Fibroblast of skin of left biceps (primary cell): ENCODE data around the gene ALDH8A1.

ENCODE experiments used
- DNase-seq, 2 experiments: peaks; one replicate each; pipeline ENCODE4 v3.0.0-alpha.2; 2013; ENCODE audit warnings: low read depth in 2 of 2

The ALDH8A1 gene

DNA sequence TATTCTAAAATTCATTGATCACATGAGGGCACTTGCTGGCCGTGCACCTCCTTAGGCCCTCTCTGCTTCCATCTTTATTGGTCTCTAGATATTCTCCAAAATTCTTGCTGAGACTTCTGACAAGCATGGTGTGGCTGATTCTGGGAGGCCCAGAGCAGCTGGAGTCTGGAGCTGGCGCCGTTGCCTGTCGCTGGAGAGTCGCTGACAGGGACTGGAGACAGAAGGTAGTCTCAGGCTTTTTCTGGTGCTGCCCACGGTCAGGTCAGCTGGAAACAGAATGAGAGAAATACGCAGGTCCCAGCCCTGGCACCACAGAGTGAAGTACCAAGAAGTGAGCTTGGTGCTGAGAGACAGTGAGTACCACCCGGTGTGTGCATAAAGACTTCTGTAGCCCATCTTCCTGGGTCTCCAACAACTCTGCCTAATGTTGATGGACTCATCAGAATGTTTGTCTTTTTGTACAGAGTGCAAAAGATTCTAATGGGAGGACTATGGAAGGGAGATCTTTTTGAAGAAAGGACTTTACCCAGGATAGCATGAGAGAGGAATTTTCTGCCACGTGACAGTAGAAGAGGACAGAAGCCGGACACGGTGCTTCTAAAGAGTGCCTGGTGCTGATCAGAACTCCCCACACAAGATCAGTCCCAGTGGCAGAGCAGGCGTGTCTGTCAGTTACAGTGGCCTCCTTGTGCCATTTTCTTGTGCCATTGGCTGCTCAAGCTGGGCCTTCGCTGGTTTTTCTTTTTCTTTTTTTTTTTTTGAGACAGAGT lies 1.8 kb upstream of the ALDH8A1 start:
- no peak for DNase-seq

DNA sequence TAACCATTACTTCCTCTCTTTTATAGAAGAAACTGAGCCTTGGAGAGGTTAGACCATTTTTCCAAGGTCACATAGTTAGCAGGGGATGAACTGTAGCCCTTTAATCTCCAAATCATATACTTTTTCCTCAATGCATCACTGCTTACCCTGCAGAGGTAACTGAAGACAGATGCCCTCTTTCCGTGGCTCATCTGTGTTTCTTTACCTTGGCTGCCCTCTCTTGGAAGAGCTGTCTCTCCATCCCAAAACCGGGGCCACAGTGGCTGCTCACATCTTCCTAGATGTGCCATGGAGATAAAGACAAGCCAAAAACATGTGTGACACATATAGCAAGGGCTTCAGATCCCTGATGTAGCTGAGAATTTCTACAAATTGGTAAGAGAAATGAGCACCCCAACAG lies 581 bp upstream of the ALDH8A1 start:
- DNase-seq, result no peak

DNA sequence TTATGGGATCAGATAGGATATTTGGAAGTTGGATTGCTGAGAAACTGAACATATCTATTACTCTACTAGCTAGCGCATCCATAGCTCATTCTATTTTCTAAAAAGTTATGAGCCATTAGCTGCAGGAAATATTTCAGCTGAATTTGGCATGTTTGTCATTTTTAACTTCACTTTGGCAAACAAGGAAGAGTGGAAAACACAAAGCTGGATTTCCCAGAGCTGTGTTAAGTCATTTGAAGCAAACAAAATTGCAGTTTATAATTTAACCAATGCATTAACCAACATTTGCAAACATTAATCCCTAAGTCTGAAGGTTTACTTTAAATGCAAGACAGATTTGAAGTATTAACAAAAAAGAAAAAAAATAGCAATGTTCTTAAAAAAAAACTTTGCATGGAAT lies 1.2 kb downstream of the ALDH8A1 start:
- no peak for DNase-seq

DNA sequence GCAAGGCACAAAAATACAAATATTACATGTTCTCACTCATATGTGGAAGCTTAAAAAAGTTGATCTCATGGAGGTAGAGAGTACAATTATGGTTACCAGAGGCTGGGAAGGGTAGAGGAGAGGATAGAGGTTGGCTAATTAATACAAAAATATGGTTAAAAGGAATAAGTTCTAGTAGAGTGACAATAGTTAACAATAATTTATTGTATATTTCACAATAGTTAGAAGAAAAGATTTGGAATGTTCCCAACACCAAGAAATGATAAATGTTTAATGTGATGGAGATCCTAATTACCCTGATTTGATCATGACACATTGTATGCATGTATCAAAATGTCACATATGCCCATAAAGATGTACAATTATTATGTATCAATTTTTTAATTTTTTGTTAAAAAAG lies 1.8 kb downstream of the ALDH8A1 start:
- no peak for DNase-seq

DNA sequence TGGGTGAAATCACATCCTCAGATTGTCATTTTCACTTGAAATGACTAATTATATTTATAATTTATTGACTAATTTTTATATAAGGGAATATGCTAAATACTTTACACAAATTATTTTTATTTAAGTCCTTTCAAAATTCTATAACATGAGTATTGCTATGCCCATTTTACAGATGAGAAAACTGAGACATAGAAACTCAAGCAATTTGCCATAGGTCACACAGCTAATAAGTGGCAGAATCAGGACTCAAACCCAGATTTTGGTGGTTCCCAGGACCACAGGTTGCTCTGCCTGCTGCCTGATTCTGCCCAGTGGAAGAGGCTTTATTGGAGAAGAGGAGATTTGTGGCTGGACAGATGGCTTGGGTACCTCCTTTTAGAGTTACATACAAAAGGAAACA lies 4.9 kb downstream of the ALDH8A1 start:
- DNase-seq, result no peak

DNA sequence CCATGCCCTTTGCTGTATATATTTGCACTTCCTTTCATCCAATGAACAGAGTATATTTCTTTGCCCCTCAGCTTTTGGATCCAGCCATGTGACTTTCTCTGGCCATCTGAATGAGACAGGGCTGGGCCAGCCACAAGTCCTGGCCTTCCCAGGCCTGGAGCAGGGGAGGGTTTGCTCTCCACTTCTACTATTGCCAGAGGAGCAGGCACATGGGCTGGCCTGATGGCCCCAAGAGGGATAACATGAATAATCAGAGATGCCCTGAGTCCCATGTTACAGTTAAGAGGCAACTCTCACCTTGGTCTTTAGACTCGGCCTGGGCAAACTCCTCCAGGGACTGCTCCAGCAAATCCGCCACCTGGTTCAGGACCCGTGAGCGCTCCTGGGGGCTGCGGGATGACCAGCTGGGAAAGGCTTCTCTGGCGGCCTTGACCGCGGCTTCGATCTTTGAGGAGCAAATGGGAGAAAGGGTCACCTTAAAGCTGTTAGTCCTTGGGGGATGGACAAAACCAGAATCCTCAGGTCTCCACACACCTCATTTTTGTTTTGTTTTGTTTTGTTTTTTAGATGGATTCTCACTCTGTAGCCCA lies 6.3 kb downstream of the ALDH8A1 start:
- no peak for DNase-seq

DNA sequence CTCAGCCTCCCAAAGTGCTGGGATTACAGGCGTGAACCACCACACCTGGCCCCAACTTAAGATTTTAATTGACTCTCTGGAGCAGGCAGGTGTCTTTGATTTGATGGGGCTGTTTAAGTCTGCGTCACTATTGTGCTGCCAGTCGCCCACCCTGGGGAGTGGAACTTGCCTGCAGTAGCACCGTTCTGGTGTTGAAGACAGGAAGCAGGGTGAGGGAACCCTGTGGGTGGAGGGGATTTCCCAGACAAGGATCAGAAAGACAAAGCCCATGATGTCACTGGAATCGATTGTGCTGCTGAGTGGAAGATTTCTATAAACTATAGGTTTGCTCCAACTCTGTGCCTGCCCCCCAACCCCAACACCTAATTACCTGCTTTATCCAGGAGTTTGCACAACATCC lies 11.0 kb downstream of the ALDH8A1 start:
- no peak for DNase-seq

DNA sequence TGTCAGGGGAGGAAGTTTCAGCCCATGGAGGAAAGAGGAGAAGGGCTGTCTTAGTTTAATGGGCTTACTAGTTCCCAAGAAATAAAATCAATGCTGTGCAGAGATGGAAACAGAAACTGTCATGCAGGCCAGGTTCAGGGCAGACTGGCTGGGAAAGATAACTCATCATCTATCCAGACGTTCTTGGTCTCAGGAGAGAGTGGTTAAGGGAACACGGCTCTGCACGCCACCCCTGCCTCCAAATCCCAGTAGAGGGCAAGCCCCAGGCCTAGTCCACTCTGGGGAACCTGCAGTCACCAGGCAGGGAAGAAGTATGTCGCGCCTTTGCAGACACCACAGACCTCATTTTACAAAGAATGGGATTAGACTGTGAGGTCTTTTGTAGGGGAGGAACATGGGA lies 12.5 kb downstream of the ALDH8A1 start:
- DNase-seq, result no peak

DNA sequence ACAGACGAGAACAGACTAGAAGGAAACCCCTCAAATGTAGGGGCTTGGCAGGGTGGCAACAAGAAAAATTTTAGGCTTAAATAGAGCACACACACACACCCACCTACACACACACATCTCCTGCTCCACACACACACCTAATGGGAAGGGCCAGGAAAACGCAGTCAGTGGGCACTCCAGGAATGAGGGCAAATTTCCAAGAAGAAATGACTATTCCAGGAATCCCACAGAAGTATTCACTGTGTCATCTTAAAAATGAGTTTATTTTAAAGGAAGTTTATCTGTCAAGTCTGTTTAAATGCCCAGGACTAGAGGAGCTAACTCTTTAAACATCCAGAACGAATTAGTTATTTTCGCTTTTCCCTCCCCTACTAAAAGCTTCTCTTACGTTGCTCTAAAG lies 13.0 kb downstream of the ALDH8A1 start:
- DNase-seq, result peak; percentile 64 to 66

DNA sequence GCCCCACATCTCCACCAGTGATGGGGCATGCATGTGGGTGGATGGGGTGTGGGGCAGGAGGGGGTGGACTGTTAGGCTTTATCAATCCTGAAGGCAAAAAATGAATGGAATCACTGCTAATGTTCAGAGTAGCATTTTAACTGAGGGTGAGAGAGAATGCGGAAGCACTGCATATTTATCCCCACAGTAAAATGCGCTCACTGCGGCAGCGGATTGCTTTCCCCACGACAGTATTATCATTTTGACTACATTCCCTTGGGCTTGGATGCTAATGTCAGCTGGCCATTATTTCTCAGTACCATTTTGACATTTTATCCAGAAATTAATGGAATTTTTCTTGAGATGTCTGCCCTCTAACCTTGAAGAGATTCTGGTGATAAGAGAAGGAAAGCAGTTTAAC lies 13.4 kb downstream of the ALDH8A1 start:
- no peak for DNase-seq

DNA sequence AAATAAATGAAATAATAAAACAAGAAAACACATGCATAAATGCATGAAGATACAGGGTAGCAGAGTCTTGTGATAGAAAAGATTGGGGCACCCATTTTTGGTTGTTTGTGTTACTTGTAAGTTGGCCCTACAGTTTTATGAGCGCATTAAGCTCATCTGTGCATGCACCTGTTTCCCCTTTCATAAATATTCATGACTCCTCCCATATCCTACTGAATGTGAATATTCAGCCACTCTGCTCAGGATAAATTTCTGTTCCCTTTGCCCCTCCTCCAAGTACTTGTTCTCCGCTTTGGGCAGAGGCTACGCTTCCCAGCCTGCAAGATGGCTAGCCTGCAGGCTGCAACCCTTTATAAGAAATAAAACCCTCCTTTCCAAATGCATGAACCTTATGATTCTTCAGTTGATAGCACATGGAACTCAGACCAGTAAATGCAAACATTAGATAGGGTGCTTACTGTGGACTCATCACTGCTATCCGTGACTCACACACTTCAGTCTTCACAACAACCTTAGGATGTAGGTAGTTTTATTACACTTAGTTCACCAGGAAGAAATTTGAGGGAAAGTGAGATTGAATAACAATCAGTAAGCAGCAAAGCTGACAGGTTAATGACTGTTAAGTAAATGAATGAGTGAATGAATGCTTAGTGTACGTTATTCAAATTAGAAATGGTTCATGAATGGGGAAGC lies 15.0 kb downstream of the ALDH8A1 start:
- no peak for DNase-seq

DNA sequence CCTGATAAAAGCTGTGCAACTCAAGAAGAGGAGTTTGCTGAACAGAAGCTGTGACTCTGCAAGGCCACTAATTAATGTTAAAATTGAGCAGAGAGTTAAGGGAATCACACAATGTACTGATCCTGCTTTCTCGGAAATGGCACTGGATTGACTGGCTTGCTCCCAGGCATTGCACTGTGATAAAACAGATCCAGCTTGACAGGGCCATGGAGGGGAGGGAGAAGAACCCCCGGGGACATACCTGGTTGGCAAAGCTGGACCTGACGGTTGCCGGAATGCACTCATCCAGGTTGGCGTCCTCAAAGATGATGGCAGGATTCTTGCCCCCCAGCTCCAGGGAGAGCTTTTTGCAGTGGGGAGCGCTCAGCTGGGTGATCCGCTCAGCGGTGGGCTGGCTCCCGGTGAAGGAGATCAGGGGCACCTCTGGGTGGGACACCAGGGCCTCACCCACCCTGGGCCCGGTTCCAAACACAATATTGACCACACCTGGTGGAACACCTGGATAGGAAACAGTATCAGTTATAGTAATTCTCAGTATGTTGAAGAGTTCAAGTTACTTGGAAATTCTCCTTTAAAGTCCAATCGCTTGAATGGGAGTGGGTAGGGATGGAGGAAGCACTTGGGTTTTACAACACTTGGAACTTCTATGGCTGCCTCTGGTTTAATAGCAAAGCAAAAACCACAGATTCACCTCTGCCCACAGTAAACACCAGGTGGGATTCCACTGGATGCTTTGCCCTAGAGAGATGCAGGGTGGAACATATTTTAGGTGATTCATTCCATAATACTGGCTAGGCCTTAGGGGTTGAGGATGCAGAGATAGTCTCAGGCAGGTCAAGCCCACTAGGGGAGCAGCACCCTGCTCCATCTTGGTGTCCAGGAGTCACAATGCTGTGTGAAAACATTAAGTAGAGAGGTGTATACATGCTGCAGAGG lies 17.1 kb downstream of the ALDH8A1 start:
- DNase-seq, result no peak

DNA sequence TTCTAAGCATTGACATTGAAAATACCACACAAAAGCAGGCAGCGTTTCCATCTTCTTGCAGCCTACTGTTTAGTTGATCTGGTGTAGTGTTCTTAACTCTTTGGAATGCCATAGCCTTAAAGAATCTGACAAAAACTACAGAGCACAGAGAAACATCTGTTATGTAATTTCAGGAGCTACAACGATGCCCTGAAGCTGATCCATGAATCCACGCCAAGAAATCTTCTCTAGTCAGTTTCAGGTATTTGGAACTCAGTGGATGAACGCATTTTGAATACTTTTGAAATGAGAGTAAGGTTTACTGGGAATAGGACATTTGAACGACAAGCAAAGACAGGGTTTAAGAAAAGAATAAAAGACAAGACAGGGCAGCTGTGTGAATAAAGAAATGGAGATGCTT lies 17.8 kb downstream of the ALDH8A1 start:
- DNase-seq, result no peak

DNA sequence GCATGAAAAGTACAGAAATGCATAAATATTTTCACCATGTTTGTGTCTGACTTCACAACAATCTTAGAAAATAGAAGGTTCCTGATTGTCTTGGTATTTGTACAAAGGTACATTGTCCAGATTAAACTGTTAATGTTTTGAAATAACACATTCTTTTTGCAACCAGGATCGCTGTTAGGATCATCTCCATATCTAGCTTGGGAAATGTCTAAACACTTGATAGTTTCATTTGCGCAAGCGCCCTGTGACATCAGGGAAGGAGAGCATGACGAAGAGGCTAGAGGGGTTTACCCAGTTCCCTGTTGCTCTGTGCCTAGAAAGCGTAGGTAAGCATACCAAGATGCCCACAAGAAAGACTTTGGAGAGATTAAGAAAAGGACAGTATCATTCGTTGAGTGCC lies 19.4 kb downstream of the ALDH8A1 start:
- no peak for DNase-seq

DNA sequence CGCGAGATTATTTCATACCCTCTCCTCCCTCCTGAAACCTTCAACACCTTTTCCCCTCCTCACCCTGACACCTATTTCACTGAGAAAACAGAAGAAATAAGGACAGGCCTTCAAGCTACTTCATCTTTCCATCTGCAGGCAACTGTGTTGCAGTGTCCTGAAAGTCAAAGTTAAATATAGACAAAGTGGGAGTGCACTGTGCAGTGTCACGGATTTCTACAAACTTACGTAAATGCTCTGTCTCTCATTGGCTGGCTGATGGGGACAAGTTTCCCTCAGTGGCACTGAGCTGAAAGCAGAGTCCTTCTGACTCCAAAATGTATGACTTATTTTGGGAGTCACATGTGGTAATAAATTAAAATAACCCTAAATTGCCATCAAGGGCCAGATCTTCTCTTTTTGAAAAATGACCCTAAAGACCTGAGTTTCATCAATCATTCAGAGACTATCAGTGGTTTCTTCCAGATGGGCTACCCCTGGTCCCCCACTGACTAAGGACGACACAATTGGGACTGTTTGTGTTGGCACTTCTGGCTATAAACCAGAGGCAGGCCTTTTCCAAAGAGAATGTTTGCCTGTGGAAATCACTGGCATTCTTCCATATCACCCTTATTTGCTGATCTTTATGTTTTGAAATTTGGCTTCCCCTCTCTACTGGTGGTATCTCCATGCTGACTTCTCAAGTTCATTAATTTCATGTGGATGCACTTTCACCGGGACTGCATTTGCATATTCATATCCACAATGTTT lies 21.6 kb downstream of the ALDH8A1 start:
- no peak for DNase-seq

DNA sequence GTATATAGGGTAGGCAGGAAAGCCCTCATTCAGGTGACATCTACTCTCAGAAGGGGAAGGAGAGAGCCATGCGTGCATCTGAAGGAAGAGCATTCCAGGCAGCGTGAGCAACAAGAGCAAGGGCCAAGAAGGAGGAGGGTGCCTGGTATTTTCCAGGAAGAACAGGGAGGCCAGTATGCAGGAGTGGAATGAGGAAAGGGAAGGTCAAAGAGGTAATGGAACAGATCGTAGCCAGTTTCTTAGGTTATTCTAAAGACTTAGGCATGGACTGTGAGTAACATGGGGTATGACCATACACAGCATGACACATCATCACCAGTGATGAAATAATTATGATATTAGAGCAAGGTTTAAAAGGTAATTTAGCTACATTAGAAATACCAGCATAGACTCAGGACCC lies 24.1 kb downstream of the ALDH8A1 start:
- no peak for DNase-seq

DNA sequence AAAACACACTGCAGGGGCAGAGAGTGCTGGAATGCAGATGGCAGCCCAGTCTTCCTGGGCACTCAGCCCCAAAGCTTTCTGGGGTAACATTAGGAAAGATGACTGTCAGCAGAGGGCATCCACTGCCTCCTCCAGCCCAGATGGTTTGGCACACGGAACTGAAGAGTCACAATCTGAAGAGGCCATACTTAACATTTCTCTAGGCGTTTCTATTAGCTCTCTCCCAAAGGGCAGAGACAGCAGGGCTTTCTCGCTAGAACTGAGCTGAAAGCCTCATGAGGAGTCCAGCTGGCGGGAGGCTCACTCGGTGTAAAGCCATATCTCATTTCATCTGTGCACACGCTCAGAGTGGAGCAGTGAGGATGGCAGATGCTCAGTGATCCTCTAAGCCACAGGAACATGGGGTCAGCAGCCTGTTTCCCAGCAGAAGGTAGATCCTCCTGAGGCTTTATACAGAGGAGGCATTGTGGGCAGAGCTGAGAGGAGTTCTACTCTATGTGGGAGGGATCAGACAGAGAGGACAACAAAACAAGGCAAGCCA lies 28.1 kb downstream of the ALDH8A1 start:
- DNase-seq, result no peak

DNA sequence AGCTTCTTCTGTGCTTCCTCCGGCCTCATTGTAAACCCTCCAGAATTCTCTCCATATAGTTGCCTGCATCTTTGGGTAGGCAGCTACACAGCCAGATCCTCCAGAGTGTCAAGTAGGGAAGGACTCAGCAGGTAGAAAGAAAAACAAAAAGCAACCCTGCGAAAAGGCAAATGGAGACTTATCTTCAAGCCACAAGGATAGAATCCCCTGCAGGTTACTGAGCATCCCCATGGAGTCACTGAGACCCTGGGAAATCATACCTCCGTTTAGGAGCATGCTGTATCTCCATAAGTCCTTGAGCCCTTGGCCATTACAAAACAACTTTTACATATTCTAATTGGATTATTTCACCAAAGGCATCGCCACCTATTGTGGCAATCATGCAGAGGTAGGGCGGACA lies 28.6 kb downstream of the ALDH8A1 start:
- no peak for DNase-seq

DNA sequence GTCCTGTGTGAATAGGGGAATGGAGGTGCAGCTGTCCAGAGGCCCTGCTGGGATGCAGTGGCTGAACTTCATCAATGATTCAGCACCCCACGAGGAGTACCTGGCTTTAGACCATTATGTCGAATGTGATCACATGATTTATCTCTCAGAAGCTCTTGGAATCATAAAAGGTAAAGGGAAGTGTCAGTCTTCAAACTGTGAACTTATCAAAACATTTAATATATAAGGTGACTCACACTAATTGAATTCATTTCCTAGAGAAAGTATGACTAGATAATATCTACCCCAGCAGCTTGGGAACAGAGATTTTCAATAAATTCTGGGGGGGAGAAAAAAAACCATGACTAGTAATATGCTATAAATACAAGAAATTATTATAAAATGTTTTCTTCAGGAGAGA lies 29.5 kb downstream of the ALDH8A1 start:
- DNase-seq, result no peak

DNA sequence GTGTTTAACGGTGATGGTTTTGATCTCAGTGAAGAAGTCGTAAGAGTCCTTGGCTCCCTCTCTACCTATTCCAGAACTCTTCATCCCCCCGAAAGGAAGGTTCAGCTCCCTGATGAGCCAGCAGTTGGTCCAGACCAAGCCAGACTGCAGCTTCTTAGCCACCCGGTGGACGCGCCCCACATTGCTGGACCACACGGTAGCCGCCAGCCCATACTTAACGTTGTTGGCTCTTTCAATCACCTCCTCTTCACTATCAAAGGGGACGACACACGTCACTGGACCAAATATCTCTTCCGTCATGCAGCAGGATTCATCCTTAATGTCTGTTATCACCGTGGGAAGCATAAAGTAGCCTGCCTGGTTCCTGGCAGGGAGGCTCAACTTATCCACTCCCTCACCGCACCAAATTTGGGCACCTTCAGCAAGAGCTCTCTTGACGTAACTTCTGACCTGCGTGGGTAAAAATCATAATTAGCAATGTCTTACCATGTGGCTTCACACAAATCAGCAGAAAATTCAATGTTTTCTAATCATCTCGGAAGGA lies 31.4 kb downstream of the ALDH8A1 start:
- DNase-seq, result no peak

DNA sequence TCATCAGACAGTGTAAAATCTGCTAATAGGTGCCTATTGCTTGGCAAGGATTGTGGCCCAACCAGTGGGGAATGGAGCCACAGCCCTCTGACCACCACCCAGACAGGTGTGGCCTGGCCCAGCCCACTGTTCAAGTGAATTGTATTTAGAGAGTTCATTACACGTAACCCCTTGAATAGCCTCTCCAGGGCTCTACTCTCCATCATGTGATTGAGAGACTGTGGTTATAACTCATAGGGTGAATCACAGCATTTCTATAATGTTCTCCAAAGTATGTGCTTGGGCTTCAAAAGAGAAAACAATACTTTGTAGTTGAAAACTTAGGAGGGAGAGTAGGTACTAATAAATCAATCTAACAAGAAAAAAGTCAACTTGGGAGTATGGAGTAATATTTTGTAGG lies 38.4 kb downstream of the ALDH8A1 start:
- DNase-seq, result peak; percentile 50 to 64
